Osteocyte (in vitro differentiated cells): ENCODE measurements around the gene TRAF2. TPM values are rescaled to one million over a fixed set of nuclear protein-coding genes. Genes with fewer than 3 reads are reported as not detected.

Experiments
- DNase-seq: peaks from one replicate; pipeline ENCODE4 v3.0.0; 2021; ENCODE audit warnings: mixed read lengths; ENCODE audit not compliant: unreplicated experiment; ENCODE audit errors: extremely low spot score
- H3K27ac Mint-ChIP-seq: one replicate; pipeline ENCODE4 v1.8.0; 2021; ENCODE audit warnings: mild to moderate bottlenecking, mixed read lengths; ENCODE audit not compliant: unreplicated experiment
- H3K27me3 Mint-ChIP-seq: one replicate; pipeline ENCODE4 v1.8.0; 2021; ENCODE audit warnings: mixed read lengths; ENCODE audit not compliant: unreplicated experiment
- H3K36me3 Mint-ChIP-seq: one replicate; pipeline ENCODE4 v1.8.0; 2021; ENCODE audit warnings: mixed read lengths; ENCODE audit not compliant: unreplicated experiment
- H3K4me1 Mint-ChIP-seq: one replicate; pipeline ENCODE4 v1.8.0; 2021; ENCODE audit warnings: mixed read lengths; ENCODE audit not compliant: unreplicated experiment
- H3K4me3 Mint-ChIP-seq: one replicate; pipeline ENCODE4 v1.8.0; 2021; ENCODE audit warnings: mild to moderate bottlenecking, moderate library complexity, mixed read lengths; ENCODE audit not compliant: unreplicated experiment
- H3K9me3 Mint-ChIP-seq: one replicate; pipeline ENCODE4 v1.8.0; 2021; ENCODE audit warnings: mixed read lengths; ENCODE audit not compliant: unreplicated experiment
- CTCF ChIP-seq: fragments of 200-600 bp; sonication (generic); IDR thresholded peaks from 2 replicates; pipeline ENCODE4 v1.5.0; 2021; ENCODE audit warnings: antibody characterized with exemption, mild to moderate bottlenecking, moderate library complexity
- total RNA-seq: library from RNA; stranded (reverse); gene quantifications from 2 replicates; pipeline ENCODE4 v1.2.1, GENCODE V29; 2021

Gene TRAF2
- total RNA-seq, 1 donor from 2014 or later, result 14.4 TPM

- H3K4me3 Mint-ChIP-seq, result no peak overlapping the region
- peaks cover 23% of the 10 kb centered on the region for H3K4me1 Mint-ChIP-seq
- H3K27me3 Mint-ChIP-seq, result no peaks in the 10 kb centered on the region
- no peak for DNase-seq
- no peak for TF ChIP-seq CTCF
- no peak overlapping the region for H3K27ac Mint-ChIP-seq
- peaks cover 13% of the 10 kb centered on the region for H3K36me3 Mint-ChIP-seq
- H3K9me3 Mint-ChIP-seq, result no peaks in the 10 kb centered on the region
Measured at GRCh38 chr9:136898483-136899100, 12.3 kb downstream of the TRAF2 start.

GRCh38 chr9:136899196-136899595 is 12.9 kb downstream of the TRAF2 start:
- Mint-ChIP-seq H3K36me3 (peaks cover 13% of the 10 kb centered on the region), H3K27ac (no peak overlapping the region), H3K4me3 (no peak overlapping the region)

GRCh38 chr9:136900556-136900955 is 14.2 kb downstream of the TRAF2 start:
- peaks cover 21% of the 10 kb centered on the region for H3K4me1 Mint-ChIP-seq
- no peak overlapping the region for H3K4me3 Mint-ChIP-seq
- no peak for TF ChIP-seq CTCF
- H3K27me3 Mint-ChIP-seq, result no peaks in the 10 kb centered on the region
- H3K27ac Mint-ChIP-seq, result no peak overlapping the region
- no peaks in the 10 kb centered on the region for H3K9me3 Mint-ChIP-seq
- H3K36me3 Mint-ChIP-seq, result peaks cover 13% of the 10 kb centered on the region
- DNase-seq, result no peak

More at GRCh38 chr9:136899196-136899595, 12.9 kb downstream of the TRAF2 start:
- H3K4me1 Mint-ChIP-seq, result peaks cover 23% of the 10 kb centered on the region
- H3K27me3 Mint-ChIP-seq, result no peaks in the 10 kb centered on the region
- no peak for TF ChIP-seq CTCF
- H3K9me3 Mint-ChIP-seq, result no peaks in the 10 kb centered on the region
- no peak for DNase-seq

GRCh38 chr9:136900988-136901515 is 14.7 kb downstream of the TRAF2 start:
- H3K36me3 Mint-ChIP-seq, result peaks cover 13% of the 10 kb centered on the region
- no peak for DNase-seq
- H3K4me3 Mint-ChIP-seq, result no peak overlapping the region
- peaks cover 21% of the 10 kb centered on the region for H3K4me1 Mint-ChIP-seq
- H3K9me3 Mint-ChIP-seq, result no peaks in the 10 kb centered on the region
- no peaks in the 10 kb centered on the region for H3K27me3 Mint-ChIP-seq
- peak overlapping the region; percentile 72 for H3K27ac Mint-ChIP-seq
- TF ChIP-seq CTCF, result no peak

- H3K27ac Mint-ChIP-seq, result peak overlapping the region; percentile 72
- H3K36me3 Mint-ChIP-seq, result peaks cover 14% of the 10 kb centered on the region
- H3K4me1 Mint-ChIP-seq, result peaks cover 21% of the 10 kb centered on the region
- no peaks in the 10 kb centered on the region for H3K9me3 Mint-ChIP-seq
- H3K4me3 Mint-ChIP-seq, result no peak overlapping the region
- H3K27me3 Mint-ChIP-seq, result no peaks in the 10 kb centered on the region
- TF ChIP-seq CTCF, result no peak
- no peak for DNase-seq
Measured at GRCh38 chr9:136901516-136902258, 15.4 kb downstream of the TRAF2 start.
